Fibroblast of pulmonary artery (primary cell): Measurements from ENCODE around the gene RETN.

ENCODE experiments used
- DNase-seq: peaks from one replicate; pipeline ENCODE4 v3.0.0-alpha.2; 2010; ENCODE audit warnings: low read depth
- H3K4me3 ChIP-seq: replicated peaks from 2 replicates; pipeline ENCODE4 v1.5.1; 2011; ENCODE audit warnings: low read depth, mild to moderate bottlenecking, control low read depth, low read length, moderate library complexity
- TF ChIP-seq, protein P1 (sequence below): IDR thresholded peaks from 2 replicates; pipeline ENCODE4 v1.5.1; 2011; ENCODE audit warnings: mild to moderate bottlenecking, control low read depth, low read length, inconsistent platforms; ENCODE audit errors: missing control alignments

The RETN gene

DNA sequence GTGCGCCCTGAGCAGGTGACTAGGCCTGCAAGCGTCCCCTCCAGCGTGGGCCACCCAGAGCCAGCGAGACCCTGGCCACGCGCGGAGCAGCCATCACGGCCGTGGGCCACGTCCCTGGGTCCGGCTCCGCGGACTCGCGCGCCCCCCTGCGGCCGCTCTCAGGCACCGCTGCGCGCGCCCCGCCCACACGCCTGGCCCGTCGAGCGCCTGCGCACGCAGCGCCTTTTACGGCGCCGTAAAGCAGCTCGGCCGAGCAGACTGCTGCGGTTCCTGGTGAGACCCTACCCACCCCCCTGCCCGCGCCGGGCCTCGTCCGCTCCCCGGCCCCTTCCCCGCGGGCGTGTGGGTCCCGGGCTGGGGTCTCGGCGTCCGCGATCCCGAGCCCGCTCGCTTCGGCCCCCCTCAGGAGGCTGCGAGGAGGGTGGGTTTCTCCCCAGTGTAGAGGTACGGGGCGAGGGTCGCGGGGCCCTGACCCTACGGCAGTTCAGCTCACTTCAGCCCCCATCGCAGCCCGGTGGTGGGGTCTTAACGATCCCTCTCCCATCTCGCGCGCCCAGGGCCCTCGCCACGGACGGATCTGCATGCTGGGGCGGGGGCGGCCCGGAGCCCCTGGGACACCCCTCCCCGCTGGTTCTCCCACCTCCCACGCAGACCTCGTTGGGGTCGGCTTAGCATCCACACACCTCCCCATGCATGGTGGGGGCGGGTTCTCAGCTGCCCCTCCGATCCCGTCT is 11.9 kb downstream of the RETN start, which contains the start of gene TRAPPC5:
Gene TRAPPC5 (plus strand): TSS at position 228 of the 734 bp plus-strand sequence. CDS start 1,421 bp downstream, outside the sequence.
- peak within 1 kb of the TSS; percentile 94 for H3K4me3 ChIP-seq
- peak; percentile 84 for DNase-seq
- TF ChIP-seq, protein P1, sequence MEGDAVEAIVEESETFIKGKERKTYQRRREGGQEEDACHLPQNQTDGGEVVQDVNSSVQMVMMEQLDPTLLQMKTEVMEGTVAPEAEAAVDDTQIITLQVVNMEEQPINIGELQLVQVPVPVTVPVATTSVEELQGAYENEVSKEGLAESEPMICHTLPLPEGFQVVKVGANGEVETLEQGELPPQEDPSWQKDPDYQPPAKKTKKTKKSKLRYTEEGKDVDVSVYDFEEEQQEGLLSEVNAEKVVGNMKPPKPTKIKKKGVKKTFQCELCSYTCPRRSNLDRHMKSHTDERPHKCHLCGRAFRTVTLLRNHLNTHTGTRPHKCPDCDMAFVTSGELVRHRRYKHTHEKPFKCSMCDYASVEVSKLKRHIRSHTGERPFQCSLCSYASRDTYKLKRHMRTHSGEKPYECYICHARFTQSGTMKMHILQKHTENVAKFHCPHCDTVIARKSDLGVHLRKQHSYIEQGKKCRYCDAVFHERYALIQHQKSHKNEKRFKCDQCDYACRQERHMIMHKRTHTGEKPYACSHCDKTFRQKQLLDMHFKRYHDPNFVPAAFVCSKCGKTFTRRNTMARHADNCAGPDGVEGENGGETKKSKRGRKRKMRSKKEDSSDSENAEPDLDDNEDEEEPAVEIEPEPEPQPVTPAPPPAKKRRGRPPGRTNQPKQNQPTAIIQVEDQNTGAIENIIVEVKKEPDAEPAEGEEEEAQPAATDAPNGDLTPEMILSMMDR, result peak; percentile 30

DNA sequence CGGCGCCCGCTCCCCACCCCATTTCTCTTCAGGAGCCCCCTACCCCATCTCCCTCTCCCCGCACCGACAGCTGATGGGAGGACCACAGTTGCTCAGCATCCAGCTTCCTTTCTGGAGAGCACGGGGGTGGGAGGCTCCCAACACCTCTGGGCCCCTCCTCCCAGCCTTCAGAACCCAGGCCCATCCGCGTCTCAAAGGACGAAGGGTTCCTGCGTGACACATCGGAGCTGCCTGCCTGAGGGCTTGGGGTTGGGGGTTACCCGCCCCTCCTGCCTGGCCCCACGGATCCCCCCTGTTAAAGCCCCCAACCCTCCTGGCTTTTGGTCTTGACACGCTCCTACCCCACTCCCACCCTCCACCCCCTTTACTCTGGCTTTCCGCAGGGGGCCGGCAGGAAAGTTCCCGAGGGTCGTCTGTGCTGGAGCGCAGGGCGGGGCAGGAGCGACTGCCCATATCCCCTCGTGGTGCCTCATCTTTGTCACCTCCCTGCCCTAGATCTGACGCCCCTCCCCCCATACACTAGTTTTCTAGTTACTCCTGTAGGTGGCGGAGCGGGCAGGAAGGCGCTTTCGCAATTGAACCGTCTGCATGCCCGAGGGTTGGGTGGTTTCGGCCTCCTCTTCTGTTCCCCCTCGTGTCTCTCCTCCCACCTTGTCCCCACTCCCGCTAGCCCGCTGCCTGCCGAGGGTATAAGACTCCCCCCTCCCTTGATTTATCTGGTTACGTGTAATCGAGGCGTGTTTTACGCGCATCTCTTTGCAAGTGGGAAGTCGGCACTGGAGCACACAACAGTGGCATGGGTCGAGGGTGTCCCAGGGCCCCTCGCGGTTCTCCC is 12.7 kb downstream of the RETN start:
- TF ChIP-seq, protein P1, result peak; percentile 66
- DNase-seq, result peak; percentile 80
- H3K4me3 ChIP-seq, result peak overlapping the region; percentile 94

DNA sequence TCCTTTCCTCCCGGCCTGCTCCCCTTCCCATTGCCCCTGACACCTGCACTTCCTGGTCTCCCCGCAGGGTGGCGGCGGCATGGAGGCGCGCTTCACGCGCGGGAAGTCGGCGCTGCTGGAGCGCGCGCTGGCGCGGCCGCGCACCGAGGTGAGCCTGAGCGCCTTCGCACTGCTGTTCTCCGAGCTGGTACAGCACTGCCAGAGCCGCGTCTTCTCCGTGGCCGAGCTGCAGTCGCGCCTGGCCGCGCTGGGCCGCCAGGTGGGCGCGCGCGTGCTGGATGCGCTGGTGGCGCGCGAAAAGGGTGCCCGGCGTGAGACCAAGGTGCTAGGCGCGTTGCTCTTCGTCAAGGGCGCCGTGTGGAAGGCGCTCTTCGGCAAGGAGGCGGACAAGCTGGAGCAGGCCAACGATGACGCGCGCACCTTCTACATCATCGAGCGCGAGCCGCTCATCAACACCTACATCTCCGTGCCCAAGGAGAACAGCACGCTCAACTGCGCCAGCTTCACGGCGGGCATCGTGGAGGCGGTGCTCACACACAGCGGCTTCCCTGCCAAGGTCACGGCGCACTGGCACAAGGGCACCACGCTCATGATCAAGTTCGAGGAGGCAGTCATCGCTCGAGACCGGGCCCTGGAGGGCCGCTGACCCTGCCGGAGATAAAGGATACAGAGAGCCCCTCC is 13.5 kb downstream of the RETN start:
- TF ChIP-seq, protein P1, result no peak
- no peak for DNase-seq

DNA sequence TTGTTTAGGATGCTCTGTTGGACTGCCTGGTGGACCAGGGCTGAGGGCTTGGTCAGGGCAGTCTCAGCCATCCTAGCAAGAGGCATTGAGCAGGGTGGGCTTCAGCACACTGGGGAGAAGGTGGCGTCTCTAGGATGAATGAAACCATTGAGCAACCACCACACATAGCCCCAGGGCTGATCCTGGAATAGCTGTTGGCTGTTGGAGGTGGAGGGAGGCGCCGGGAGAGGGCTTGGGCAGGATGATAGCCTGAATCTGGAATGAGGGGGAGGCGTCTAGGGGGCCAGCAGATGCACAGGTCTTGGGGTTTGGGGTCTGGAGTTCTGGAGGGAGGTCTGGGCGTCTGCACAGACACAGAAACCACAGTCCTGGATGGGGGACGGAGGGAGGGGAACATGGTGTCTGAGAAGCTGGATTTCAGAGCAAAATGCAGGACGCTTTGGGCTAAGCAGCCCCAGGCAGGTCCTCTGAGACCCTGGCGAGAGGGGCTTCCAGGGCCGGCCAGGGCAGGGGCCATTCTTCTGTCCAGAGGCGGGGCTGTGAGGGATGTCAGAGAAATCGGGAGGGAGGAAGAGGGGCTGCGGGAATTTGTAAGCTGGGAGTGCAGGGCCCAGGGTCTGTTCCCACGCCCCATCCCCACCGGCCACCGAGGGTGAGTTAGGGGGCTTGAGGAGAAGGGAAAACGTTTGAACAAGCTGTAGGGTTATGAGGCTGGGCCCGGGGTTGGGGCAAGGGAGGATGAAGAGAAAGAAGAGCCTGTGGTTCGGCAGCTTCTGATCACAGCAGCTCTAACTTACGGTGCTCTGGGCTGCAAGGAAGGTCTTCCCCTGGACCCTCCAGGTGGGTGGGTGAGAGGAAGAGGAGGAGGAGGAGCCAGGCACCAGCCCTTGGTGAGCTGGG is 16.9 kb downstream of the RETN start:
- no peak overlapping the region for H3K4me3 ChIP-seq
- TF ChIP-seq, protein P1, result no peak
- no peak for DNase-seq

More for the DNA sequence above, 13.5 kb downstream of the RETN start:
- H3K4me3 ChIP-seq, result peak overlapping the region; percentile 94

DNA sequence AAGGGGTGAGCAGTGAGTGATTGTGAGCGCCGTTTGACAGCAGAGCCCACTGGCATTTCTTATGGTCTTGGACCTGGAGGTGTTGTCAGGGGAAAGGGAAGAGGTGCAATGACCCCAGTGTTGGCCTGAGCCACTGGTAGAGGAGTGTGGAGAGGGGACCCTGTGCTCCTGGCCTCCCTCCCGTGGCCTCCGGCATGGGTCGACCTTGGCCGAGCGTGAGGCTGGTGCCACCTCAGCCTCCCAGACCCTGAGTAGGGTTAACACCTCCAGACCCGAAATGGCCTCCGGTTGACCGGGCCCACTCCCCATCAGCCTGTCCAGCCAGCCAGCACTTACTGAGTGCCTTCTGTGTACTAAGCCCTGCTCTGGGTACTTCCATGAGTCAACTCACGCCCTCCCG is 18.3 kb downstream of the RETN start:
- TF ChIP-seq, protein P1, result no peak
- no peak for DNase-seq
- H3K4me3 ChIP-seq, result no peak overlapping the region

DNA sequence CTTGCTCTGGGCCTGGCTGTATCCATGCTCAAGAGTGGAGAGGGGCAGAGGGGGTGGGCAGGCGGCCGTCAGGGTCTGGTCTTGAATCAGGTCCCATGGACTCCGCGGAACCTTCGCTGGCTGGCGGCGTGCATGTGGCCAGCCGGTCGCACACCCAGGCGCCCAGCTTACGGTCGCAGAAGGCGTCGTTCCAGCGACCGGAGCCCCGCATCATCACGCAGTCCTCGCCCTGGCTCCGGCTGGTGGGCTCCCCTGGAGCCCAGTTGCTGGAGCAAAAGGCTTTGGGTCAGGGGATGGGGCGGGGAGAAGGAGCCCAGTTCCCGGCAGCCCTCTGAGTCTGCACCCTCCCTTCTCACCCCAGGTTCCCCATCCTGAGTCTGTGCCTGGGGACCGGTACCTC is 20.3 kb downstream of the RETN start:
- DNase-seq, result no peak
- H3K4me3 ChIP-seq, result no peak overlapping the region
- TF ChIP-seq, protein P1, result no peak
